CD4-positive, alpha-beta T cell (primary cell): Measurements from ENCODE around the gene CLCN2. TPM values are rescaled to one million over a fixed set of nuclear protein-coding genes. Genes with fewer than 3 reads are reported as not detected.
A peak's percentile ranks its signal among the peaks of the same experiment; 100 is the strongest.

ENCODE experiments used
- ATAC-seq: fragments of 200-7000 bp; cut with Tn5 transposase; one replicate; pipeline ENCODE4 v1.10.0; 2022; ENCODE audit warnings: mild to moderate bottlenecking; ENCODE audit not compliant: poor library complexity
- CTCF ChIA-PET: fragments of 350-600 bp; sonication (Branson Sonifier 250); formaldehyde crosslinking; loops from one replicate; lab custom pipeline; 2021; ENCODE audit warnings: antibody characterized with exemption, inconsistent platforms; lab: Charles Lee
- POLR2A ChIA-PET: fragments of 350-600 bp; sonication (Branson Sonifier 250); formaldehyde crosslinking; loops from one replicate; lab custom pipeline; 2021; ENCODE audit warnings: antibody characterized with exemption, inconsistent platforms; lab: Charles Lee
- DNase-seq, 14 experiments: peaks; one replicate each; pipeline ENCODE4 v3.0.0-alpha.2; 2013 to 2020; ENCODE audit warnings: mixed read lengths in 2 of 14
- H3K27ac ChIP-seq, 2 donors: one replicate each; pipeline versions ENCODE4 v1.5.1 to v1.7.0; 2013; ENCODE audit warnings: low read length in 2 of 2, low read depth in 1 of 2, mild to moderate bottlenecking in 1 of 2
- H3K27me3 ChIP-seq, 2 experiments: 1 replicate in 1 of 2; 2 replicates in 1 of 2; pipeline versions ENCODE4 v1.6.1 to v1.7.0; 2013; ENCODE audit warnings: low read length in 2 of 2, control low read depth in 1 of 2, mild to moderate bottlenecking in 1 of 2, moderate library complexity in 1 of 2; ENCODE audit not compliant: insufficient read depth in 2 of 2, control insufficient read depth in 1 of 2
- H3K36me3 ChIP-seq: one replicate; pipeline ENCODE4 v1.6.1; 2013; ENCODE audit warnings: low read length, control low read depth; ENCODE audit not compliant: insufficient read depth
- H3K4me1 ChIP-seq: one replicate; pipeline ENCODE4 v1.6.1; 2013; ENCODE audit warnings: low read length, control low read depth; ENCODE audit not compliant: insufficient read depth
- H3K4me3 ChIP-seq: one replicate; pipeline ENCODE4 v1.5.1; 2013; ENCODE audit warnings: mild to moderate bottlenecking, low read length, moderate library complexity
- H3K9me3 ChIP-seq, 2 experiments: 1 replicate in 1 of 2; 2 replicates in 1 of 2; pipeline versions ENCODE4 v1.6.1 to v1.7.0; 2013; ENCODE audit warnings: low read length in 2 of 2, mild to moderate bottlenecking in 2 of 2, control low read depth in 1 of 2, moderate library complexity in 1 of 2; ENCODE audit not compliant: control insufficient read depth in 1 of 2, insufficient read depth in 1 of 2
- H3K27ac Mint-ChIP-seq: one replicate; pipeline ENCODE4 v1.8.0; 2020; ENCODE audit warnings: mixed read lengths
- H3K27me3 Mint-ChIP-seq: one replicate; pipeline ENCODE4 v1.8.0; 2021; ENCODE audit warnings: mixed read lengths
- H3K36me3 Mint-ChIP-seq: one replicate; pipeline ENCODE4 v1.8.0; 2021; ENCODE audit warnings: low read depth, mixed read lengths
- H3K4me1 Mint-ChIP-seq: one replicate; pipeline ENCODE4 v1.8.0; 2021; ENCODE audit warnings: low read depth, mixed read lengths
- H3K4me3 Mint-ChIP-seq: one replicate; pipeline ENCODE4 v1.8.0; 2020; ENCODE audit warnings: mild to moderate bottlenecking, mixed read lengths
- H3K9me3 Mint-ChIP-seq: one replicate; pipeline ENCODE4 v1.8.0; 2020; ENCODE audit warnings: mixed read lengths
- CTCF ChIP-seq: fragments of 200-600 bp; IDR thresholded peaks from one replicate; pipeline ENCODE4 v1.8.0; 2022; ENCODE audit warnings: antibody characterized with exemption, mild to moderate bottlenecking
- intact Hi-C, 2 experiments: fragments of 100-400 bp; cut with DNase I in 1 of 2; cut with micrococcal nuclease in 1 of 2; formaldehyde crosslinking; loops; one replicate each; pipeline versions ENCODE4 v1.15.1 to v1.9.0; 2023 to 2025; cut with DNase I, micrococcal nuclease
- total RNA-seq, 174 experiments: library from RNA in 2 of 174; stranded (reverse) in 2 of 174; gene quantifications; one replicate each; pipeline ENCODE4 v1.2.3 and lab custom pipeline; 2021 to 2026

Gene CLCN2
- total RNA-seq, 2 experiments from 2014 or later: 3.2 to 3.5 TPM

DNA sequence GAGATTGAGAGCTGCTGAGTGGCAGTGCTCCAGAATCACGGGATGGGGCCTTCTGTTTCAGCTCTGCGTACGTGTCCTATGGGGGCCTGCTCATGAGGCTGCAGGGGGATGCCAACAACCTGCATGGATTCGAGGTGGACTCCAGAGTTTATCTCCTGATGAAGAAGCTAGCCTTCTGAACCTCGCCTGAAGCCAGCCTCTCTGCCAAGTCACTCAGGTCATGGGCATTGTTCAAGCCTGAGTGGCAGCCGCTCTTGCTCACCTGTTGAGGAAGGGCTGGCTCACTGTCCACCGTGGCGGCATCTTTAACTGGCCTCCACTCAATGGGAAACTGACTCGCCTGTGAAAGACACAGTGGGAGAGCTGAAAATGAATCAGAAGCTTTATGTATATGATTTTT, 6.7 kb upstream of the CLCN2 start:
- DNase-seq: no peak
- Histone ChIP-seq H3K27ac (no peak overlapping the region), H3K36me3 (peaks cover 21% of the 10 kb centered on the region), H3K4me3 (no peak overlapping the region), H3K9me3 (no peaks in the 10 kb centered on the region), H3K27me3 (no peaks in the 10 kb centered on the region), H3K4me1 (peaks cover 18% of the 10 kb centered on the region)
- Mint-ChIP-seq H3K4me1 (peaks cover 26% of the 10 kb centered on the region), H3K27ac (no peak overlapping the region), H3K4me3 (no peak overlapping the region), H3K36me3 (peaks cover 51% of the 10 kb centered on the region), H3K27me3 (no peaks in the 10 kb centered on the region), H3K9me3 (no peaks in the 10 kb centered on the region)
- intact Hi-C loops: loop anchor here in 1 of 2 experiments (2.0 to 10.0 kb wide), 2 partner anchors 409 to 473 kb away; no protein-coding TSS in a partner anchor
- CTCF ChIA-PET: interaction anchor here (1.1 kb wide), 1 partner anchor 172 kb away, joined by 3 read pairs; no protein-coding TSS in a partner anchor
- POLR2A ChIA-PET: no interaction called here
- ATAC-seq: no peak
- no peak for TF ChIP-seq CTCF

GRCh38 chr3:184366619-184367289, 5.3 kb upstream of the CLCN2 start:
- Histone ChIP-seq H3K9me3 (no peaks in the 10 kb centered on the region), H3K36me3 (peaks cover 21% of the 10 kb centered on the region), H3K27me3 (no peaks in the 10 kb centered on the region), H3K4me3 (no peak overlapping the region), H3K27ac (no peak overlapping the region), H3K4me1 (peaks cover 31% of the 10 kb centered on the region)
- ATAC-seq (no peak), DNase-seq (no peak)
- intact Hi-C loops: loop anchor here in 1 of 2 experiments (10.0 kb wide), 1 partner anchor 472 kb away; no protein-coding TSS in a partner anchor
- peaks cover 31% of the 10 kb centered on the region for H3K4me1 Mint-ChIP-seq
- TF ChIP-seq CTCF: no peak
- POLR2A ChIA-PET: interaction anchor here (1.2 kb wide), 1 partner anchor 51 kb away, joined by 4 read pairs; no protein-coding TSS in a partner anchor
- no peaks in the 10 kb centered on the region for H3K9me3 Mint-ChIP-seq
- H3K27ac Mint-ChIP-seq: no peak overlapping the region
- H3K36me3 Mint-ChIP-seq: peaks cover 59% of the 10 kb centered on the region
- CTCF ChIA-PET: no interaction called here
- no peak overlapping the region for H3K4me3 Mint-ChIP-seq
- no peaks in the 10 kb centered on the region for H3K27me3 Mint-ChIP-seq

- no peaks in the 10 kb centered on the region for H3K27me3 Mint-ChIP-seq
- Histone ChIP-seq H3K36me3 (peaks cover 4% of the 10 kb centered on the region), H3K27me3 (no peaks in the 10 kb centered on the region), H3K4me1 (peaks cover 37% of the 10 kb centered on the region), H3K9me3 (no peaks in the 10 kb centered on the region), H3K4me3 (peak overlapping the region; percentile 94), H3K27ac (peak overlapping the region; percentile 71 to 80)
- H3K4me3 Mint-ChIP-seq: peak overlapping the region; percentile 100
- ATAC-seq (peak; percentile 72), DNase-seq (peak; percentile 81 to 98 (median 90))
- intact Hi-C loops: loop anchor here in 1 of 2 experiments (2.0 to 10.0 kb wide), 4 partner anchors 64 to 468 kb away; partner anchors contain the start of genes ABCF3, ALG3, EEF1AKMT4 and PSMD2
- H3K27ac Mint-ChIP-seq: peak overlapping the region; percentile 97
- POLR2A ChIA-PET: interaction anchor here (0.8 to 1.8 kb wide), 6 partner anchors 9 to 162 kb away, joined by 3 to 5 read pairs (median 3); no protein-coding TSS in a partner anchor
- H3K36me3 Mint-ChIP-seq: peaks cover 47% of the 10 kb centered on the region
- CTCF ChIA-PET: interaction anchor here (0.7 to 2.6 kb wide), 3 partner anchors 9 to 151 kb away, joined by 3 to 8 read pairs (median 3); no protein-coding TSS in a partner anchor
- H3K4me1 Mint-ChIP-seq: peaks cover 26% of the 10 kb centered on the region
- H3K9me3 Mint-ChIP-seq: no peaks in the 10 kb centered on the region
- peak; percentile 48 for TF ChIP-seq CTCF
Observed at GRCh38 chr3:184362668-184363546, 1.5 kb upstream of the CLCN2 start.
